A549 (cell line): ENCODE measurements around the gene PMS1. TPM values are rescaled to one million over a fixed set of nuclear protein-coding genes. Genes with fewer than 3 reads are reported as not detected.
A peak's percentile ranks its signal among the peaks of the same experiment; 100 is the strongest.

Experiments
- ATAC-seq, 2 experiments: fragments of 200-7000 bp in 1 of 2; fragments of >200 bp in 1 of 2; cut with Nextera tagmentation in 1 of 2; cut with Tn5 transposase in 1 of 2; 3 replicates each; pipeline versions ENCODE4 v1.8.0 to v1.9.1; 2018 to 2020; ENCODE audit warnings: mild to moderate bottlenecking in 1 of 2, moderate library complexity in 1 of 2
- CTCF ChIA-PET: fragments of 300-600 bp; sonication (Branson Sonifier 250); formaldehyde crosslinking; extraction: SDS; loops from one replicate; lab custom pipeline; 2021; ENCODE audit warnings: antibody characterized with exemption, inconsistent platforms; lab: Yijun Ruan, JAX
- POLR2A ChIA-PET: fragments of 350-600 bp; formaldehyde crosslinking; extraction: SDS; loops from one replicate; lab custom pipeline; 2021; ENCODE audit warnings: antibody characterized with exemption, inconsistent platforms; lab: Yijun Ruan, JAX
- DNase-seq, 2 experiments: peaks; one replicate each; pipeline versions ENCODE4 v3.0.0 to v3.0.0-alpha.2; 2011 to 2016; ENCODE audit warnings: low read depth in 1 of 2, low spot score in 1 of 2
- FAIRE-seq: peaks from 2 replicates; lab custom pipeline; 2011; peaks lifted over from hg19 to GRCh38; lab: Jason Lieb, UNC
- H3K27ac ChIP-seq, 2 experiments: fragments of >200 bp; sonication (Bioruptor Twin); formaldehyde crosslinking; 3 replicates each; pipeline ENCODE4 v1.5.1; 2016 to 2017
- H3K4me1 ChIP-seq: fragments of >200 bp; sonication (Bioruptor Twin); formaldehyde crosslinking; 3 replicates; pipeline ENCODE4 v1.6.1; 2016
- H3K4me2 ChIP-seq: fragments of >200 bp; sonication (Bioruptor Twin); formaldehyde crosslinking; 3 replicates; pipeline ENCODE4 v1.6.1; 2016
- H3K4me3 ChIP-seq: fragments of >200 bp; sonication (Bioruptor Twin); formaldehyde crosslinking; 3 replicates; pipeline ENCODE4 v1.5.1; 2016
- H3K9me3 ChIP-seq: fragments of >200 bp; sonication (Bioruptor Twin); formaldehyde crosslinking; 3 replicates; pipeline ENCODE4 v1.6.1; 2016
- BHLHE40 ChIP-seq: IDR thresholded peaks from 2 replicates; pipeline ENCODE4 v1.6.1; 2012; ENCODE audit warnings: low read depth, low read length, inconsistent platforms
- CBX2 ChIP-seq: fragments of 200-600 bp; sonication (generic); IDR thresholded peaks from 2 replicates; pipeline ENCODE4 v1.6.1; 2016; ENCODE audit warnings: low read depth, mild to moderate bottlenecking, borderline replicate concordance
- CBX8 ChIP-seq: fragments of 200-600 bp; sonication (generic); IDR thresholded peaks from 2 replicates; pipeline ENCODE4 v1.6.1; 2016
- CEBPB ChIP-seq, 2 experiments: fragments of >200 bp in 1 of 2; sonication (Bioruptor Twin) in 1 of 2; formaldehyde crosslinking in 1 of 2; IDR thresholded peaks; 2 replicates each; pipeline ENCODE4 v1.6.1; 2012 to 2016
- CHD4 ChIP-seq: fragments of 200-600 bp; sonication (generic); IDR thresholded peaks from 2 replicates; pipeline ENCODE4 v1.6.1; 2016; ENCODE audit warnings: antibody characterized with exemption, mild to moderate bottlenecking, borderline replicate concordance
- CTCF ChIP-seq: fragments of >200 bp; sonication (Bioruptor Twin); formaldehyde crosslinking; IDR thresholded peaks from 3 replicates; pipeline ENCODE4 v1.5.1; 2016
- ELK1 ChIP-seq: fragments of 150-350 bp; IDR thresholded peaks from 2 replicates; pipeline ENCODE4 v1.6.1; 2014; ENCODE audit warnings: low read depth, mild to moderate bottlenecking, low read length
- GATA3 ChIP-seq: IDR thresholded peaks from 2 replicates; pipeline ENCODE4 v1.6.1; 2012; ENCODE audit warnings: borderline replicate concordance
- HES2 ChIP-seq: fragments of >200 bp; sonication (Bioruptor Twin); formaldehyde crosslinking; IDR thresholded peaks from 2 replicates; pipeline ENCODE4 v1.6.1; 2016
- JUNB ChIP-seq: fragments of >200 bp; sonication (Bioruptor Twin); formaldehyde crosslinking; IDR thresholded peaks from 2 replicates; pipeline ENCODE4 v1.6.1; 2016
- MAFK ChIP-seq: fragments of 450-650 bp; IDR thresholded peaks from 2 replicates; pipeline ENCODE4 v1.6.1; 2014; ENCODE audit not compliant: partially characterized antibody
- MYC ChIP-seq: IDR thresholded peaks from 2 replicates; pipeline ENCODE4 v1.6.1; 2012; ENCODE audit warnings: mild to moderate bottlenecking, inconsistent platforms, low read length, improper control_type of control experiment, borderline replicate concordance
- NFE2L2 ChIP-seq: fragments of 150-350 bp; conservative IDR thresholded peaks from 2 replicates; pipeline ENCODE4 v1.6.1; 2014; ENCODE audit warnings: low read length
- NPAS2 ChIP-seq: fragments of 250-450 bp; sonication (Bioruptor Pico); IDR thresholded peaks from 2 replicates; pipeline ENCODE4 v1.8.0; 2022; ENCODE audit warnings: mild to moderate bottlenecking, moderate library complexity, borderline replicate concordance
- POLR2A ChIP-seq: IDR thresholded peaks from 2 replicates; pipeline ENCODE4 v1.6.1; 2012; ENCODE audit warnings: mild to moderate bottlenecking, low read length
- POLR2AphosphoS2 ChIP-seq: conservative IDR thresholded peaks from 2 replicates; pipeline ENCODE4 v1.6.1; 2012; ENCODE audit warnings: low read length, improper control_type of control experiment, inconsistent platforms
- RAD21 ChIP-seq, 2 experiments: fragments of >200 bp in 1 of 2; sonication (Bioruptor Twin) in 1 of 2; formaldehyde crosslinking in 1 of 2; IDR thresholded peaks in 1 of 2; conservative IDR thresholded peaks in 1 of 2; 2 replicates in 1 of 2; 3 replicates in 1 of 2; pipeline ENCODE4 v1.6.1; 2012 to 2018; ENCODE audit warnings: inconsistent platforms in 1 of 2
- RNF2 ChIP-seq: fragments of 200-600 bp; sonication (generic); IDR thresholded peaks from 2 replicates; pipeline ENCODE4 v1.6.1; 2016; ENCODE audit warnings: low read depth, mild to moderate bottlenecking, antibody characterized with exemption, moderate library complexity, borderline replicate concordance
- TFCP2L1 ChIP-seq: fragments of 250-450 bp; sonication (Bioruptor Pico); IDR thresholded peaks from 2 replicates; pipeline ENCODE4 v1.5.0; 2021; ENCODE audit warnings: mild to moderate bottlenecking
- ZC3H11A ChIP-seq: fragments of 450-650 bp; IDR thresholded peaks from 2 replicates; pipeline ENCODE4 v1.6.1; 2014; ENCODE audit warnings: antibody characterized with exemption, mild to moderate bottlenecking
- WGBS: methylation state at CpG from one replicate; pipeline ENCODE4 v1.1.6; 2017; ENCODE audit errors: missing lambda C conversion rate; 5-methylcytosine and 5-hydroxymethylcytosine counted together
- polyA plus RNA-seq, 4 experiments: library from polyadenylated mRNA; depleted of rRNA in 3 of 4; stranded (reverse); fragments of >200 nt; fragmentation: RNase III in 1 of 4; extraction: RNeasy Plus Mini Kit Qiagen cat#74134 plus additional on column Dnase treatment in 1 of 4; gene quantifications; 2 replicates in 3 of 4; 3 replicates in 1 of 4; pipeline ENCODE4 v1.2.3, GENCODE V29; 2011 to 2017

PMS1 gene
- polyA plus RNA-seq, 2 of the 4 experiments (the other 2 are of a cell fraction), result 16.1 to 28.9 TPM

GRCh38 chr2:189880429-189880828, 96.2 kb downstream of the PMS1 start:
- FAIRE-seq (no peak), DNase-seq (no peak), ATAC-seq (no peak)
- Histone ChIP-seq H3K27ac (0 out of 6 replicates have a peak overlapping the region, but pooled peaks of 1 of the 2 experiments have one; percentile 11), H3K9me3 (no peaks in the 10 kb centered on the region), H3K4me3 (no peak overlapping the region), H3K4me1 (peaks cover 8% of the 10 kb centered on the region; the same call in 1 of the 3 replicates), H3K4me2 (no peak overlapping the region)
- TF ChIP-seq CHD4 (no peak), GATA3 (no peak), POLR2A (no peak), JUNB (no peak), ZC3H11A (no peak), NFE2L2 (no peak), NPAS2 (CRISPR knock-in tag) (no peak), MAFK (no peak), POLR2AphosphoS2 (no peak), ELK1 (no peak), RNF2 (no peak), TFCP2L1 (no peak), CBX2 (no peak)
- WGBS, result 75% methylated on average over 2 of the region's 2 CpGs
- CTCF ChIA-PET, result interaction anchor here (0.5 to 0.8 kb wide), 2 partner anchors 11 to 46 kb away, joined by 3 to 4 read pairs; no protein-coding TSS in a partner anchor
- POLR2A ChIA-PET, result no interaction called here

GRCh38 chr2:189880832-189881492, 96.7 kb downstream of the PMS1 start:
- ChIA-PET POLR2A (no interaction called here), CTCF (interaction anchor here (0.5 to 0.8 kb wide), 3 partner anchors 8 to 46 kb away, joined by 3 to 4 read pairs (median 3); no protein-coding TSS in a partner anchor)
- ATAC-seq, result no peak

More at GRCh38 chr2:189880832-189881492, 96.7 kb downstream of the PMS1 start:
- Histone ChIP-seq H3K4me1 (peaks cover 8% of the 10 kb centered on the region; the same call in 1 of the 3 replicates), H3K4me2 (no peak overlapping the region), H3K9me3 (no peaks in the 10 kb centered on the region), H3K4me3 (no peak overlapping the region), H3K27ac (no peak overlapping the region)
- FAIRE-seq (no peak), DNase-seq (no peak)
- 91% methylated on average over 5 of the region's 5 CpGs for WGBS
- no peak for TF ChIP-seq RAD21 (conservative IDR thresholded peaks at IDR 0.05 in 1 of 2, IDR thresholded peaks at IDR 0.05 in 1 of 2)
- no peak for TF ChIP-seq POLR2AphosphoS2
- TF ChIP-seq MYC, result no peak
- TF ChIP-seq CTCF, result no peak
- TF ChIP-seq CBX8, result no peak
- TF ChIP-seq CEBPB (IDR thresholded peaks at IDR 0.05), result no peak
- no peak for TF ChIP-seq HES2
- no peak for TF ChIP-seq BHLHE40
- no peak for TF ChIP-seq RNF2
